ENCODE measurements around the gene SLC9A2.
A peak's percentile ranks its signal among the peaks of the same experiment; 100 is the strongest.

Gene SLC9A2

DNA sequence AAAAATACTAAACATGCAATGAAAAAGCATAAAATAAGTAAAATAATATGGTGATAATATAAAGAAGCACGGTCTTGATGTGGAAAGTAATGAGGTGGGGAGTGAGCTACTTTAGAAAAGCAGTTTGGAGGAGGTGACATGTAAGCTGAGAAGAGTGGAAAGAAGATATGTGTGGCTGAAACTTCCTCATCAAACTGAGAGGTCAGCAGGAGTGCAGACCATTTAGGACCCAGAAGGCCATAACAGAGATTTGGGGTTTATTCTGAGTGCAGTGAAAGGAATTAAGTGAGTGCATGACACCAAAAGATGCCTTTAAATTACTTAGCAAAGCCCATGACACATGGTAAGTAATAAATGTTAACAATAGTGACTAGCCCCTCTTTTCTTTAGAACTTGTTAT is 118.1 kb downstream of the SLC9A2 start:
- TF ChIP-seq, protein P1, sequence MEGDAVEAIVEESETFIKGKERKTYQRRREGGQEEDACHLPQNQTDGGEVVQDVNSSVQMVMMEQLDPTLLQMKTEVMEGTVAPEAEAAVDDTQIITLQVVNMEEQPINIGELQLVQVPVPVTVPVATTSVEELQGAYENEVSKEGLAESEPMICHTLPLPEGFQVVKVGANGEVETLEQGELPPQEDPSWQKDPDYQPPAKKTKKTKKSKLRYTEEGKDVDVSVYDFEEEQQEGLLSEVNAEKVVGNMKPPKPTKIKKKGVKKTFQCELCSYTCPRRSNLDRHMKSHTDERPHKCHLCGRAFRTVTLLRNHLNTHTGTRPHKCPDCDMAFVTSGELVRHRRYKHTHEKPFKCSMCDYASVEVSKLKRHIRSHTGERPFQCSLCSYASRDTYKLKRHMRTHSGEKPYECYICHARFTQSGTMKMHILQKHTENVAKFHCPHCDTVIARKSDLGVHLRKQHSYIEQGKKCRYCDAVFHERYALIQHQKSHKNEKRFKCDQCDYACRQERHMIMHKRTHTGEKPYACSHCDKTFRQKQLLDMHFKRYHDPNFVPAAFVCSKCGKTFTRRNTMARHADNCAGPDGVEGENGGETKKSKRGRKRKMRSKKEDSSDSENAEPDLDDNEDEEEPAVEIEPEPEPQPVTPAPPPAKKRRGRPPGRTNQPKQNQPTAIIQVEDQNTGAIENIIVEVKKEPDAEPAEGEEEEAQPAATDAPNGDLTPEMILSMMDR (conservative IDR thresholded peaks at IDR 0.05; ENCODE audit: low read depth, low read length): no peak
- peak overlapping the region; percentile 93 for H3K4me3 ChIP-seq (ENCODE audit: low read depth, low read length)

DNA sequence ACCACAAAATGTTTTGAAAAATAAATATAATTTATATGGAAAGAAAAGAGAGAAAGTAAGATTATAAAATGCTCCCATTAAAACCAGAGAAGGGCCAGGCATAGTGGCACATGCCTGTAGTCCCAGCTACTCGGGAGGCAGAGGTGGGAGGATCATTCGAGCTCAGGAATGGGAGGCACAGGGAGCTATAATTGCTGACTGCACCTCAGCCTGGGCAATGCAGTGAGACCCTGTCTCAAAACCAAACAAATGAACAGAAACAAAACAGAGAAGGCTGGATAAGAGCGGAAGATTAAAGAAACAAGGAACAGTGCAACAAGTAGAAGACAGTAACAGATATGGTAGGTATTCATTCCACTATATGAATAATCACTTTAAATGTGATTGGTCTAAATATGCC is 123.9 kb downstream of the SLC9A2 start:
- TF ChIP-seq, protein P1 (conservative IDR thresholded peaks at IDR 0.05; ENCODE audit: low read depth, low read length): no peak

More for the DNA sequence above, 118.1 kb downstream of the SLC9A2 start:
- no peak for DNase-seq (ENCODE audit: low read depth)

DNA sequence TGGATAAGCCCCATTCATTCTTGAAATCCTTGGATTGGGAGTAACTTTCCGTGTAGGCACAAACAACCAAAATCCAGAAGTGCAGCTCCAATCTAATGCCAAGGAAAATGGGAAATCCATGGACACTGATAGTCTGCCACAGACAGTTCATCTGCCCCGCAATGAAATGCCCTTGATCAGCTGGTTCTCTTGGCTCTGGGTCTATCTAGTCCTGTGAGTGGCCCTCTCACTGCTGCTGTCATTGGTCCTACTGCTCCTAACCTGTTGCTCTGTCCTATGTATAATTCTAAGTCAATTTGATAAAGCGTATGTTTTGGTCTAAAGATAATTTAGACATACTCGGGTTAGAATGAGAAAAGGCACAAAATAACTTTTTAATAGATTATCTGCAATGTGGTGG is 128.8 kb downstream of the SLC9A2 start:
- H3K4me3 ChIP-seq (ENCODE audit: low read depth, low read length): no peak overlapping the region
- TF ChIP-seq, protein P1 (conservative IDR thresholded peaks at IDR 0.05; ENCODE audit: low read depth, low read length): no peak
- no peak for DNase-seq (ENCODE audit: low read depth)

More for the DNA sequence above, 123.9 kb downstream of the SLC9A2 start:
- no peak overlapping the region for H3K4me3 ChIP-seq (ENCODE audit: low read depth, low read length)
- DNase-seq (ENCODE audit: low read depth): no peak

DNA sequence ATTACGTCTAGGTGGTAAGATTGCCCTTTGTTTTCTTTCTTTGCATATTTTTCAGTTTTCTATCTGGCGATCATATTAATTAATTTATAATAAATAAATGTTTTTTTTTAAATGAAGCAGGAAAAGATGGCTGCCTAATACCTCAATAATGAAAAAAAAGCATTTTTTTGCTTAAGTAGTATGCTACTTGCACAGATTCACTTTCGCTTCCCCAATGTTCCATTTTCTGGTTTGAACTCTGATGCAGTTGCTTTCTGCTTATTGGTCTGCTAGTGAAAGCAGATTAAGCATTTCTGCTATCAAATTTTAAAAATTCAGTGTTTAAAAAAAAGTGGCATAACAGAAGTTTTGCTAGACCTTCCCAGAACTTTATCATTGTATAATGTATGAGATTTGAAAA is 130.6 kb downstream of the SLC9A2 start:
- TF ChIP-seq, protein P1 (conservative IDR thresholded peaks at IDR 0.05; ENCODE audit: low read depth, low read length): no peak
- DNase-seq (ENCODE audit: low read depth): no peak

DNA sequence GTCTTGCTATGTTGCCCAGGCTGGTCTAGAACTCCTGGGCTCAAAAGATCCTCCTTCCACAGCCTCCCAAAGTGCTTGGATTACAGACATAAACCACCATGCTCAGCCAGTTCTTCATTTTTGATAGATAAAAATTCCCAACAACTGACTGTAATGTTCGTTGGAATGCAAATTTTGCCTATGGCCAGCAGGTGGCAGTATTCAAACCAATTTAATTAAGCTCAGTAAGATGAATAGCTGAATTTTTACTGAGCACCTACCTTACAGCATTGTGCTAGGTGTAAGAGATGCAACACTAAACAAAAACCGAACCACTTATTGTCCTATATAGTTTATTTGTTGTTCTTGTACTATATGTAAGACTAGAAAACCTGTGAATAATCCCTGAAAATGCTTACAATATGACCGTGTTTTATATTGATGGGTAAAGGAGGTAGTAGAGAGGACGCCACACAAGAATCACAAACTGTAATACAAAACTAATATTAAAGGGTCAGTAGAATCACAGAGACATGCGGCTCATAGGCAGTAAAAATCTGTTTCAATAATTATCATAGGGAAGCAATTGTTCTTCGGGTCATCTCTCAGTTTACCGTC is 134.3 kb downstream of the SLC9A2 start:
- DNase-seq (ENCODE audit: low read depth): peak; percentile 79
- TF ChIP-seq, protein P1 (conservative IDR thresholded peaks at IDR 0.05; ENCODE audit: low read depth, low read length): peak; percentile 68
- H3K4me3 ChIP-seq (ENCODE audit: low read depth, low read length): no peak overlapping the region

More for the DNA sequence above, 130.6 kb downstream of the SLC9A2 start:
- H3K4me3 ChIP-seq (ENCODE audit: low read depth, low read length): no peak overlapping the region

DNA sequence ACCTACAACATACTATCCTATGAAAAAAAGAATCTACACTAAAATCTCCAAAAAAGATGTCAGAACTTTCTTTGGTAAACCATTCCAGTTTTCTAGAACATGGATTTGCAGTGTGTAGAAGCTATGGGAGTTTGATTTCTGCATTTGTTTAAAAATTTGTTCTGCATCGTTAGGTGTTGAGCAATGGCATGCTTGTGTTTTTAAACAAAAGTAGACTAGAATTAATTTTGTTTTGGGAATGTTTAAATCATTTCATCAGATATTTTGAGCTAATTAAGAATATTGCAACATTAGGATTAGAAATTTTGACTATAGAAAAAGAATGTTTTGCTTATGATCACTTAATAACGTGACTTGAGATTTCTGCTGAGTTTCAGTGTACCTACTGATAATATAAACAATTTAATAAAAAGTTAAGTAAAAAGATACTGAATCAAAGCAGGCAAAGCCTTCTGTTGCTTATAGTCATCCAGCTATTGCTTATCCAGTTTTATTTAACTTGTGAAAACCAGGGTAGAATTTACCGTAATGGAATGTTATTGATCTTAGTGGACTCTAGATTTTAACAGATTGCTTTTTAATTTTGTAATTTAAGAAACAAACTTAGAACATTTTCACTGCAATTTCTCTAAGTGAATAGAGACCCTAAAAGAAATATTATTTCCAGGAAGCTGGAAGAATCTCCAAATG is 135.2 kb downstream of the SLC9A2 start:
- DNase-seq (ENCODE audit: low read depth): no peak
- H3K4me3 ChIP-seq (ENCODE audit: low read depth, low read length): no peak overlapping the region
- TF ChIP-seq, protein P1 (conservative IDR thresholded peaks at IDR 0.05; ENCODE audit: low read depth, low read length): no peak

DNA sequence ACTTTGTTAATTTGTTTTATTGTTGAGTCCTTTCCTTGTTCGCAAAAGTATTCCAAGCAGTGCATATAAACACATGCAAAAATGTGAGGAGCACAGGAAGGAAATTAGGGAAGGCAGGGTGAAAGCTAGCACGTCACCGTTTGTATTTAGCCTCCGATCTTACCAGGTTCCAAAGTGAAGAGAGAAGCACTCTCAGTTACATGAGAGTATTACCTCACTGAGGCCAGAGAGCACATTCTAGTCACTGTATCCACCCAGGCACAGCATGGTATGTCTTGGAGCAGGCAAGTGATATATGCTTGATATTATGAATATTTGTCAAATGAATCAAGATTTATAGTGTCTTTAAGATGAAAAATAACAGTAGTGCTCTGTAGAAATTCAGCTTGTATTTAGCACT is 135.9 kb downstream of the SLC9A2 start:
- no peak overlapping the region for H3K4me3 ChIP-seq (ENCODE audit: low read depth, low read length)
- TF ChIP-seq, protein P1 (conservative IDR thresholded peaks at IDR 0.05; ENCODE audit: low read depth, low read length): no peak
- DNase-seq (ENCODE audit: low read depth): peak; percentile 70
